Right lobe of liver (tissue), 6 donors: Measurements from ENCODE around the gene DRAXIN. TPM values are rescaled to one million over a fixed set of nuclear protein-coding genes. Genes with fewer than 3 reads are reported as not detected.

Source experiments
- ATAC-seq, 4 donors: fragments of 200-7000 bp; cut with Tn5 transposase; one replicate each; pipeline ENCODE4 v1.9.1; 2020; ENCODE audit warnings: mild to moderate bottlenecking in 4 of 4, moderate library complexity in 4 of 4
- DNase-seq, 3 donors: peaks; one replicate each; pipeline ENCODE4 v3.0.0-alpha.2; 2020
- H3K27ac ChIP-seq, 3 donors: fragments of 200-600 bp; one replicate each; pipeline ENCODE4 v1.8.0; 2022
- H3K27me3 ChIP-seq, 2 donors: fragments of 200-600 bp; one replicate each; pipeline ENCODE4 v1.8.0; 2022
- H3K36me3 ChIP-seq, 4 donors: fragments of 200-600 bp; sonication (generic) in 1 of 4; one replicate each; pipeline versions ENCODE4 v1.5.1 to v1.8.0; 2017 to 2022; ENCODE audit warnings: control low read depth in 1 of 4
- H3K4me1 ChIP-seq, 4 donors: fragments of 200-600 bp; sonication (generic) in 1 of 4; one replicate each; pipeline versions ENCODE4 v1.5.1 to v1.8.0; 2017 to 2022; ENCODE audit warnings: control low read depth in 1 of 4
- H3K4me3 ChIP-seq, 3 donors: fragments of 200-600 bp; one replicate each; pipeline ENCODE4 v1.8.0; 2022
- H3K9me3 ChIP-seq, 4 donors: fragments of 200-600 bp; sonication (generic) in 1 of 4; one replicate each; pipeline versions ENCODE4 v1.5.1 to v1.8.0; 2017 to 2022; ENCODE audit warnings: control low read depth in 1 of 4
- POLR2A ChIP-seq: fragments of 450-650 bp; IDR thresholded peaks from one replicate; pipeline ENCODE4 v1.6.1; 2017; ENCODE audit warnings: antibody characterized with exemption, mild to moderate bottlenecking
- WGBS: methylation state at CpG from one replicate; pipeline ENCODE4 v1.1.6; 2018; ENCODE audit warnings: low coverage, low lambda C conversion rate; ENCODE audit not compliant: insufficient coverage; ENCODE audit errors: missing lambda C conversion rate; 5-methylcytosine and 5-hydroxymethylcytosine counted together
- intact Hi-C, 2 donors: fragments of 100-400 bp; cut with DNase I; formaldehyde crosslinking; loops; one replicate each; pipeline versions ENCODE4 v1.11.2 to v1.14.1; 2022
- total RNA-seq, 6 experiments: library from RNA; depleted of rRNA in 2 of 6; stranded (reverse); fragments of >200 nt in 2 of 6; fragmentation: NEBNext Ultra II Directional in 3 of 6; extraction: Animal tissue kit (Norgen Biotek cat#: 25700) in 3 of 6; gene quantifications; one replicate each; pipeline versions ENCODE4 v1.1.0 to v1.2.4, GENCODE V29; 2016 to 2023
- TF ChIP-seq, protein P1 (sequence below), 4 donors: fragments of 200-600 bp in 3 of 4; fragments of 450-650 bp in 1 of 4; IDR thresholded peaks; one replicate each; pipeline versions ENCODE4 v1.5.1 to v1.8.0; 2016 to 2022; ENCODE audit warnings: antibody characterized with exemption in 4 of 4, mild to moderate bottlenecking in 2 of 4
- donor health status: DM: no; HTN: yes; CAD: no.
- donor health status: DM: no; HTN: no; CAD: no.
- donor health status: DM: no; HTN: no; CAD: no.
- donor health status: DM: no; HTN: yes; CAD: no.
- donor health status: DM: no; HTN: yes; CAD: no.

Gene DRAXIN
- total RNA-seq, 6 experiments from 2014 or later: not detected

DNA sequence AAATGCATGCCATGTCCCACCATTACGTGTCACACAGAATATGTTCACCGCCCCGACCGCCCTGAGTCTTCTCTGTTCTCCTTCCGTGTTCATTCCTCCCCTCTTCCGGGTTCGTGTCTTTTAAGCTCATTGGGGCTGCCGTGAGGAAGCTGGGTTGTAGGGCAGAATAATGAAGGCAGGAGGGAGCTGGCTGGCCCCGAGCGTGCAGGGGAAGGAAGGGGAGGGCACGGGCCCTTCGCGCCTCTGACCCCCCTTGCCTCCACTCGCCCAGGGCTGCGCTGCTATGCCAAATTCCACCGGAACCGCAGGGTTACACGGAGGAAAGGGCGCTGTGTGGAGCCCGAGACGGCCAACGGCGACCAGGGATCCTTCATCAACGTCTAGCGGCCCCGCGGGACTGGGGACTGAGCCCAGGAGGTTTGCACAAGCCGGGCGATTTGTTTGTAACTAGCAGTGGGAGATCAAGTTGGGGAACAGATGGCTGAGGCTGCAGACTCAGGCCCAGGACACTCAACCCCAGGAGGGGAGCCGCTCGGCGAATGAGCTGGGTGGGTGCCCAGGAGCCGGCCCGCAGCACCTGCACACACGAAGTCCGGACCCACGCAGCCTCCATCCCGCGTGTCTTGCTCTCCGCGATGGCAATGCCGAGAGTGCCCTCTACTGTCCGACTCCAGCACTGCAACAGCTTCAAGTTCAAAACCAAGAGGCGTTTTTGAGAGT lies 28.0 kb downstream of the DRAXIN start:
- no peak for TF ChIP-seq POLR2A
- TF ChIP-seq, protein P1, sequence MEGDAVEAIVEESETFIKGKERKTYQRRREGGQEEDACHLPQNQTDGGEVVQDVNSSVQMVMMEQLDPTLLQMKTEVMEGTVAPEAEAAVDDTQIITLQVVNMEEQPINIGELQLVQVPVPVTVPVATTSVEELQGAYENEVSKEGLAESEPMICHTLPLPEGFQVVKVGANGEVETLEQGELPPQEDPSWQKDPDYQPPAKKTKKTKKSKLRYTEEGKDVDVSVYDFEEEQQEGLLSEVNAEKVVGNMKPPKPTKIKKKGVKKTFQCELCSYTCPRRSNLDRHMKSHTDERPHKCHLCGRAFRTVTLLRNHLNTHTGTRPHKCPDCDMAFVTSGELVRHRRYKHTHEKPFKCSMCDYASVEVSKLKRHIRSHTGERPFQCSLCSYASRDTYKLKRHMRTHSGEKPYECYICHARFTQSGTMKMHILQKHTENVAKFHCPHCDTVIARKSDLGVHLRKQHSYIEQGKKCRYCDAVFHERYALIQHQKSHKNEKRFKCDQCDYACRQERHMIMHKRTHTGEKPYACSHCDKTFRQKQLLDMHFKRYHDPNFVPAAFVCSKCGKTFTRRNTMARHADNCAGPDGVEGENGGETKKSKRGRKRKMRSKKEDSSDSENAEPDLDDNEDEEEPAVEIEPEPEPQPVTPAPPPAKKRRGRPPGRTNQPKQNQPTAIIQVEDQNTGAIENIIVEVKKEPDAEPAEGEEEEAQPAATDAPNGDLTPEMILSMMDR (IDR thresholded peaks at IDR 0.05): peak; percentile 92 to 96 (median 96)
- peak overlapping the region; percentile 26 to 36 (median 27) for H3K4me3 ChIP-seq
- H3K27ac ChIP-seq: peak overlapping the region in 1 of 3 donors; percentile 36
- H3K27me3 ChIP-seq: no peaks in the 10 kb centered on the region
- intact Hi-C loops: loop anchor here in 1 of 2 donors (5.0 kb wide), 1 partner anchor 67 kb away; the partner anchor contains the start of genes FBXO2 and FBXO44
- DNase-seq: peak; percentile 77 to 84 (median 77)
- peak; percentile 86 to 96 (median 90) for ATAC-seq
- WGBS: 4% methylated on average over 33 of the region's 44 CpGs
- no peaks in the 10 kb centered on the region for H3K36me3 ChIP-seq
- H3K4me1 ChIP-seq: peaks cover 0 to 4% (median 0%) of the 10 kb centered on the region in 4 donors
- H3K9me3 ChIP-seq: no peaks in the 10 kb centered on the region

DNA sequence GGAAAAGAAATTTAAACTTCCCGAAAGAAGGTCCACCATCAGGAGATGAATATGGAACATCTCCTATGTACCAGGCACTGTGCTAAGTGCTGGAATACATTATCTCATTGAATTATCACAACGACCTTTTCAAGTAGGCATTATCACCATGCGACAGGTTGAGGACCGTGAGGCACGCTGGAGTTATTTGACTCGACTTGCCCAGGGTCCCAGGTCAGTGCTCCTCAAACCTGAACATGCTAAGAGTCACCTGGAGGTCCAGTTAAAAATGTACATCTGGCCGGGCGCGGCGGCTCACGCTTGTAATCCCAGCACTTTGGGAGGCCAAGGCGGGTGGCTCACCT lies 28.5 kb downstream of the DRAXIN start:
- Histone ChIP-seq H3K4me3 (no peak overlapping the region), H3K27ac (no peak overlapping the region), H3K4me1 (peaks cover 0 to 4% (median 0%) of the 10 kb centered on the region in 4 donors), H3K9me3 (no peaks in the 10 kb centered on the region), H3K27me3 (no peaks in the 10 kb centered on the region), H3K36me3 (no peaks in the 10 kb centered on the region)
- TF ChIP-seq, protein P1 (IDR thresholded peaks at IDR 0.05): no peak
- TF ChIP-seq POLR2A: no peak
- no peak for DNase-seq
- 55% methylated on average over 6 of the region's 12 CpGs for WGBS
- intact Hi-C loops: loop anchor here in 1 of 2 donors (5.0 kb wide), 1 partner anchor 68 kb away; the partner anchor contains the start of genes FBXO2 and FBXO44
- ATAC-seq: no peak

DNA sequence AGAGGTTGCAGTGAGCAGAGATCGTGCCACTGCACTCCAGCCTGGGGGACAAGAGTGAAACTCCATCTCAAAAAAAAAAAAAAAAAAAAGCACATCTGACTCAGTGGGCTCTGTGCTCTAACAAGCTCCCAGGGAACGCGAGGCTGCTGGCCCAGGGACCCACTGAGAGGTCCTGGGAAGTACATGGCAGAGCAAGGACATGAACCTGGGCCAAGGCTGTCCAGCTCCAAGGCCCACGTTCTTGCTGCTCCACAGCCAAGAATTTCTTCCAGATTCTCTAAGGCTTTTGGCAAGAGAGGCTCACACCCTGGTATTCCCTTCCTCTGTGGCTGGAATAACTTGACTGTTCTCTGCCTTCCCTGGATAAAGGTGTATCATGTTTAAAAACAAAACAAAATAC lies 29.0 kb downstream of the DRAXIN start:
- Histone ChIP-seq H3K36me3 (no peaks in the 10 kb centered on the region), H3K27me3 (no peaks in the 10 kb centered on the region), H3K4me3 (no peak overlapping the region), H3K4me1 (peaks cover 0 to 4% (median 0%) of the 10 kb centered on the region in 4 donors), H3K9me3 (no peaks in the 10 kb centered on the region), H3K27ac (no peak overlapping the region)
- 43% methylated on average over 2 of the region's 4 CpGs for WGBS
- ATAC-seq (no peak), DNase-seq (no peak)
- no peak for TF ChIP-seq POLR2A
- TF ChIP-seq, protein P1 (IDR thresholded peaks at IDR 0.05): no peak
- intact Hi-C loops: loop anchor here in 1 of 2 donors (5.0 kb wide), 1 partner anchor 68 kb away; the partner anchor contains the start of genes FBXO2 and FBXO44

DNA sequence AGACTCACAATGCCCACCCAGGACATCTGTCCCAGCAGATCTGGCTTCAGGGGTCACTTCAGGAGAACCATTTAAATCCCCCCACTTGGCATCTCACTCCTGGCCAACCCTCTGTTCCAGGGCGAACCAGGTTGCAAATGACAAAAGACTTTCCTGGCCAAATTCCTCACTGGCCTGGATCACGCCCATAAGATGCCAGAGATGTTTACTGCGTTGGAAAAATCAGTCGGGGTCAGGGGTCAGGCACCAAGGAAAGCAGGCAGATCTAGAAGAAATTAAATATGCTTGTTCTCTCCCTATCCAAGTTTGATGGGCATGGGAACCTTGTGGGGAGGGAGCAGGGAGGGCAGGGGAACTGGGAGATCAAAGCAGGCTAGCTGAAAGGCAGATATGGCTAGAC lies 29.8 kb downstream of the DRAXIN start:
- DNase-seq: no peak
- no peak overlapping the region for H3K27ac ChIP-seq
- peaks cover 0 to 4% (median 0%) of the 10 kb centered on the region in 4 donors for H3K4me1 ChIP-seq
- no peaks in the 10 kb centered on the region for H3K9me3 ChIP-seq
- no peaks in the 10 kb centered on the region for H3K27me3 ChIP-seq
- no peak for ATAC-seq
- H3K4me3 ChIP-seq: no peak overlapping the region
- TF ChIP-seq, protein P1 (IDR thresholded peaks at IDR 0.05): no peak
- no peak for TF ChIP-seq POLR2A
- no peaks in the 10 kb centered on the region for H3K36me3 ChIP-seq
- 53% methylated on average over 4 of the region's 4 CpGs for WGBS
- intact Hi-C loops: loop anchor here in 1 of 2 donors (5.0 kb wide), 1 partner anchor 69 kb away; the partner anchor contains the start of genes FBXO2 and FBXO44
